Trophoblast cell (in vitro differentiated cells and primary cell): ENCODE data around the gene CEBPE.
A peak's percentile ranks its signal among the peaks of the same experiment; 100 is the strongest.

Source experiments
- DNase-seq, 2 donors: peaks; one replicate each; pipeline ENCODE4 v3.0.0-alpha.2; 2016
- H2AFZ ChIP-seq: 2 replicates; pipeline ENCODE4 v1.6.1; 2013; ENCODE audit warnings: low read length, moderate library complexity, mild to moderate bottlenecking; ENCODE audit not compliant: insufficient read depth, poor library complexity
- H2AK5ac ChIP-seq: 2 replicates; pipeline ENCODE4 v1.6.1; 2013; ENCODE audit warnings: mild to moderate bottlenecking, low read length
- H2BK120ac ChIP-seq: 2 replicates; pipeline ENCODE4 v1.6.1; 2013; ENCODE audit warnings: low read length, mild to moderate bottlenecking, moderate library complexity; ENCODE audit not compliant: insufficient read depth, poor library complexity
- H2BK12ac ChIP-seq: 2 replicates; pipeline ENCODE4 v1.6.1; 2013; ENCODE audit warnings: mild to moderate bottlenecking, low read length, moderate library complexity
- H2BK5ac ChIP-seq: 2 replicates; pipeline ENCODE4 v1.6.1; 2013; ENCODE audit warnings: low read length, low read depth, moderate library complexity, mild to moderate bottlenecking; ENCODE audit not compliant: poor library complexity
- H3K14ac ChIP-seq: 2 replicates; pipeline ENCODE4 v1.6.1; 2013; ENCODE audit warnings: mild to moderate bottlenecking, low read length
- H3K18ac ChIP-seq: 2 replicates; pipeline ENCODE4 v1.6.1; 2013; ENCODE audit warnings: mild to moderate bottlenecking, low read length
- H3K23ac ChIP-seq: 2 replicates; pipeline ENCODE4 v1.6.1; 2013; ENCODE audit warnings: low read length
- H3K27ac ChIP-seq: 2 replicates; pipeline ENCODE4 v1.5.1; 2013; ENCODE audit warnings: low read depth, mild to moderate bottlenecking, inconsistent platforms, low read length, moderate library complexity
- H3K27me3 ChIP-seq: 2 replicates; pipeline ENCODE4 v1.6.1; 2013; ENCODE audit warnings: inconsistent platforms, mild to moderate bottlenecking, low read length, moderate library complexity; ENCODE audit not compliant: insufficient read depth
- H3K36me3 ChIP-seq, 2 experiments: 1 replicate in 1 of 2; 2 replicates in 1 of 2; pipeline ENCODE4 v1.6.1; 2013; ENCODE audit warnings: low read length in 2 of 2, mild to moderate bottlenecking in 2 of 2, moderate library complexity in 1 of 2; ENCODE audit not compliant: insufficient read depth in 2 of 2, control insufficient read depth in 1 of 2
- H3K4ac ChIP-seq: 2 replicates; pipeline ENCODE4 v1.6.1; 2013; ENCODE audit warnings: low read depth, mild to moderate bottlenecking, low read length, moderate library complexity
- H3K4me1 ChIP-seq, 2 experiments: 1 replicate in 1 of 2; 2 replicates in 1 of 2; pipeline ENCODE4 v1.6.1; 2013; ENCODE audit warnings: low read length in 2 of 2, mild to moderate bottlenecking in 2 of 2, moderate library complexity in 1 of 2; ENCODE audit not compliant: insufficient read depth in 2 of 2, control insufficient read depth in 1 of 2
- H3K4me2 ChIP-seq: 2 replicates; pipeline ENCODE4 v1.6.1; 2013; ENCODE audit warnings: inconsistent platforms, mild to moderate bottlenecking, low read length, moderate library complexity
- H3K4me3 ChIP-seq: 2 replicates; pipeline ENCODE4 v1.5.1; 2013; ENCODE audit warnings: mild to moderate bottlenecking, low read depth, low read length, inconsistent platforms
- H3K79me1 ChIP-seq: one replicate; pipeline ENCODE4 v1.6.1; 2013; ENCODE audit warnings: low read length
- H3K79me2 ChIP-seq: 2 replicates; pipeline ENCODE4 v1.6.1; 2013; ENCODE audit warnings: low read length, mild to moderate bottlenecking; ENCODE audit not compliant: control insufficient read depth, insufficient read depth, poor library complexity
- H3K9ac ChIP-seq: 2 replicates; pipeline ENCODE4 v1.6.1; 2013; ENCODE audit warnings: mild to moderate bottlenecking, low read length
- H3K9me3 ChIP-seq: 2 replicates; pipeline ENCODE4 v1.6.1; 2013; ENCODE audit warnings: low read depth, mild to moderate bottlenecking, control low read depth, inconsistent platforms, low read length; ENCODE audit not compliant: insufficient read depth
- H4K12ac ChIP-seq: 2 replicates; pipeline ENCODE4 v1.6.1; 2013; ENCODE audit warnings: low read depth, mild to moderate bottlenecking, low read length, moderate library complexity
- H4K8ac ChIP-seq: 2 replicates; pipeline ENCODE4 v1.6.1; 2013; ENCODE audit warnings: low read depth, mild to moderate bottlenecking, low read length, moderate library complexity
- H4K91ac ChIP-seq: one replicate; pipeline ENCODE4 v1.6.1; 2013; ENCODE audit warnings: low read depth, mild to moderate bottlenecking, low read length, moderate library complexity
- WGBS: extraction: QIAGEN DNeasy Blood & Tissue Kit; methylation state at CpG from one replicate; pipeline ENCODE4 v1.1.7; 2013; ENCODE audit warnings: missing lambda C conversion rate; ENCODE audit not compliant: insufficient read length, insufficient coverage; ENCODE audit errors: extremely low coverage; 5-methylcytosine and 5-hydroxymethylcytosine counted together

The CEBPE gene

DNA sequence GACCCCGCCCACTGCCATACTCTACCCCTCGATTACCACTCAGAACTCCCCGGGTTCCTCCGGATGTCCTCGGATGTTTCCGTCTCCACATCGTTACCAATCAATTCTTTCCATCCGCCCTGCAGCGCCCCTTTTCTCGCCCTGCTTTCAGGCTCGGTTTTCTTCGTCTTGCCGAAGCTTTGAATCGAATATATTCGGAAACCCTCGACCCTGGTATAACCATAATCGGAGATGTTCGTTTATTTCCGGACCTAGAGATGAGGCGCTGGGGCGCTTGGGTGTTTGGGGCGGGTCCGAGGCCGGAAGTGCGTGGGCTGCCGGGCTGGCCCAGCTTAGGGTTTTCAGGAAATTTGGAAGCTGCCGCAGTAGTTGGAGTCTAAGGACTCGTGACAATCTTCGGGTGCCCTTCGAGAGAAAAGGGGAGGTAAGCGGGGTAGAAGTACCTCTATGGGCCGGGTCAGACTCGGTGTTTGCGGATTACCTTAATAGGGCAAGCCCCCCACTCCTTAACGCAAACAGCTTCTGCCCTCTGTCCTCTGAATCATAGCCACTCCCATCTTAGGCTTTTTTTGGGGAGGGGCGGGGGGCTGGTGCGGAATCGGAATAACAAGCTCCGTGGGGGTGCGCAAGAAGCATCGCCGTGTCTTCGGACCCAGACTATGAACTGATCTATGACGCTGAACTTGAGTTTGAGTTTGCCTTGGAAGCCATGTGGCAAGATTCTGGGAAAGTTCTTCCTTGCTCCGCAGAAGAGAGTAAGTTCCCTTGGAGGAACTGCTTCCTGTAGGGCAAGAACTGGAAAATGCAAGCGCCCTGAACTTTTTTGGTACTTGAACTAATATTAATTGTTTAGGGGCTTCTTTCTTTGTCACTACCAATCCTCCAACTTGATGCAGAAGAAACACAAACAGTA is 23.6 kb downstream of the CEBPE start, which contains the start of gene C14orf119:
Gene C14orf119, plus strand, starts transcription at position 310 of the 913 bp plus-strand sequence. CDS start 2,154 bp downstream, outside the sequence.
- Histone ChIP-seq H3K9me3 (no peaks in the 10 kb centered on the region), H4K12ac (peak within 1 kb of the TSS; percentile 98), H3K18ac (peak within 1 kb of the TSS; percentile 100), H3K27ac (peak within 1 kb of the TSS; percentile 99), H3K4ac (peak within 1 kb of the TSS; percentile 99), H4K91ac (peak within 1 kb of the TSS; percentile 97), H3K4me3 (peak within 1 kb of the TSS; percentile 98), H3K4me2 (peak within 1 kb of the TSS; percentile 94), H3K27me3 (no peaks in the 10 kb centered on the region), H4K8ac (peak within 1 kb of the TSS; percentile 99), H3K14ac (peak within 1 kb of the TSS; percentile 99), H3K4me1 (peaks cover 5 to 9% of the 10 kb centered on the region in 2 experiments), H3K79me1 (peaks cover 12% of the 10 kb centered on the region), H3K79me2 (peaks cover 17% of the 10 kb centered on the region), H2BK12ac (no peak within 1 kb of the TSS), H3K9ac (peak within 1 kb of the TSS; percentile 100), H3K36me3 (peaks cover 7 to 19% of the 10 kb centered on the region in 2 experiments), H2AFZ (peak within 1 kb of the TSS; percentile 89), H2BK5ac (peak within 1 kb of the TSS; percentile 98), H2AK5ac (peak within 1 kb of the TSS; percentile 80), H2BK120ac (peak within 1 kb of the TSS; percentile 95), H3K23ac (no peak within 1 kb of the TSS)
- WGBS = no CpG with 5 or more reads among the region's 46 CpGs
- peak; percentile 100 for DNase-seq

DNA sequence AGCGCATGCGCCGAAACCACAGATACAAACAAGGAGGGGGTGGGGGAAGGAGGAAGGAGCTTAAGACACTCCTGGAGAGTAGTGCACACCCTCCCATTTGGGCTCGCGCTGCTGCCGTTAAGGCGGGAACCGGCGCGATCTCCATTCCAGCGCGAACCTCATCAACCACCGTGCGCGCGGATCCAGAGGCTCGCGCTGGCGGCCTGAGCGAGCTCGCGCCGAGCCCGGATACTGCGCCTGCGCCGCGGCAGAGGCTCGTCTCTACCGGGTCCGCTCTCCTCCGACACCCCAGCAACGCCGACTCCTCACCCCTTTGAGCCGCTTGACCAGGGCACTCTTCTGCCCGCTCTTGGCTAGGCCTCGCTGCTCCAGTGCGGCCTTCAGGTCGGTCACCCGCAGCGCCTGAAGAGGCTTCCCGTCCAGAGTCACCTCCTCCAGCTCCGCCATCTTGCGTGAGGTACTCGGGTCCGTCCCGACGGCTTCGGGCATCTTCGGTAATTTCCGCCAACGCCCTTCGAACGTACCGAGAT is 24.3 kb downstream of the CEBPE start, which contains the start of gene ACIN1:
Gene ACIN1, minus strand, starts transcription at position 471 of the 530 bp plus-strand sequence. Its CDS starts 24 bp downstream, at position 447.
- peak within 1 kb of the TSS; percentile 98 for H3K4me3 ChIP-seq
- peak within 1 kb of the TSS; percentile 97 for H4K91ac ChIP-seq
- peaks cover 17% of the 10 kb centered on the region for H3K79me2 ChIP-seq
- peak within 1 kb of the TSS; percentile 99 for H3K4ac ChIP-seq
- WGBS = no CpG with 5 or more reads among the region's 55 CpGs
- H2AFZ ChIP-seq = peak within 1 kb of the TSS; percentile 89
- peak within 1 kb of the TSS; percentile 95 for H2BK120ac ChIP-seq
- peak in 1 of 2 donors; percentile 77 for DNase-seq
- peak within 1 kb of the TSS; percentile 99 for H4K8ac ChIP-seq
- H3K4me2 ChIP-seq = peak within 1 kb of the TSS; percentile 94
- peak within 1 kb of the TSS; percentile 100 for H3K18ac ChIP-seq
- H3K27ac ChIP-seq = peak within 1 kb of the TSS; percentile 99
- H3K23ac ChIP-seq = no peak within 1 kb of the TSS
- H3K27me3 ChIP-seq = no peaks in the 10 kb centered on the region
- H4K12ac ChIP-seq = peak within 1 kb of the TSS; percentile 98
- H3K14ac ChIP-seq = peak within 1 kb of the TSS; percentile 99
- peak within 1 kb of the TSS; percentile 80 for H2AK5ac ChIP-seq
- H3K9ac ChIP-seq = peak within 1 kb of the TSS; percentile 100
- H3K79me1 ChIP-seq = peaks cover 12% of the 10 kb centered on the region
- no peaks in the 10 kb centered on the region for H3K9me3 ChIP-seq
- H3K4me1 ChIP-seq = peaks cover 5 to 9% of the 10 kb centered on the region in 2 experiments
- H3K36me3 ChIP-seq = peaks cover 11 to 25% of the 10 kb centered on the region in 2 experiments
- no peak within 1 kb of the TSS for H2BK12ac ChIP-seq
- H2BK5ac ChIP-seq = peak within 1 kb of the TSS; percentile 98

DNA sequence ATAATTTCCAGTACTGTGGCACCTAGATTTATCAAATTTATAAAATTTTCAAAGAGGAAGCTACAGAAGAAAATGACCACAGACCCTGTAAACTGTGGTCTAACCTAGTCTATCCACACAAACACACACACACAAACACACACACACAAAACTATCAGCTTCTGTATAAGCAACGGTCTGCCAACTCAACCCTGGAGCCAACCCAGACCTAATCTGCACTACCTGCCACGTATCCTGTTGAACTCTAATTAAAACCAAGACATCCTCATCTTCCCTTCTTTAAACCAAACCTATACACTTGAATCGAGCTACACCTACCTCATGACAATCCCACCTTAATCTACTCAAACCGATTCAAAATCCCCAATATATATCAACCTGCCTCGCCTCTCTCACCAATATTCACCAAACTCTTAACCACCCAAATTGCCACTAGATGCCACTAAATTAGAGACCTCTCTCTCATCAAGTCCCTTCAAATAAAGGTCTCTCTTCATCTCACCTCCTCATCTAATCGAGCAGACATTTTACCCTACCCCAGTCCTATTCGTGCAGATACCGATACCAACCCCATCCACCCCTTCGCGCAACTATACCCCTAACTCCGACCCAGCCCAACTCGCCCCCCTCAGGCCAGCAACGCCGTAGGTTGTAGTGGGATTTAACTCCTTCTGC is 24.9 kb downstream of the CEBPE start:
- Histone ChIP-seq H3K27me3 (no peaks in the 10 kb centered on the region), H3K23ac (no peak overlapping the region), H2AK5ac (peak overlapping the region; percentile 15), H4K91ac (no peak overlapping the region), H3K4me2 (peak overlapping the region; percentile 94), H3K4ac (peak overlapping the region; percentile 99), H3K27ac (peak overlapping the region; percentile 99), H3K14ac (peak overlapping the region; percentile 99), H2BK120ac (no peak overlapping the region), H3K4me1 (peaks cover 5 to 9% of the 10 kb centered on the region in 2 experiments), H2BK12ac (no peak overlapping the region), H4K12ac (peak overlapping the region; percentile 98), H3K4me3 (peak overlapping the region; percentile 98), H2AFZ (no peak overlapping the region), H2BK5ac (peak overlapping the region; percentile 98), H3K36me3 (peaks cover 14 to 30% of the 10 kb centered on the region in 2 experiments), H3K18ac (no peak overlapping the region), H4K8ac (peak overlapping the region; percentile 99), H3K79me2 (peaks cover 17% of the 10 kb centered on the region), H3K79me1 (peaks cover 12% of the 10 kb centered on the region), H3K9ac (peak overlapping the region; percentile 100), H3K9me3 (no peaks in the 10 kb centered on the region)
- peak in 1 of 2 donors; percentile 5 for DNase-seq
- 100% methylated on average over 3 of the region's 14 CpGs for WGBS

DNA sequence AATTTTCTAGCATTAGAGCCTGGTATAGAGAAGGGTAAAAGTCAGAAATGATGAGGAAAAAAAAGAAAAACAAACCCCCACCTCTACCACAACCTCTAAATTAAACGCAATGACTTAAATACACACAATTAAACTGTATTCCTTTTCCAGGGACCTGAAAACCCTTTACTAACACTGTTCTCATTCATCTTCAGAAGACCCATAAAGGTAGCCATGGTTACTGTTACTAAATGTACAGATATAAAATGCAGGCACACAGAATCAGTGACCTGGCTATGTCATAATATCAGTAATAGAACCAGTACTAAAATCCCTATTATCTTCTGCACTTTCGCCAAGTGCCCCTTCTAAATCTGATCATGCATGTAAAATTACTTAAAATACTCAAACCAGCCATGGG is 25.5 kb downstream of the CEBPE start:
- Histone ChIP-seq H3K4ac (peak overlapping the region; percentile 98), H3K9me3 (no peaks in the 10 kb centered on the region), H3K9ac (no peak overlapping the region), H3K79me1 (peaks cover 12% of the 10 kb centered on the region), H3K79me2 (peaks cover 17% of the 10 kb centered on the region), H4K8ac (no peak overlapping the region), H4K91ac (no peak overlapping the region), H2BK5ac (no peak overlapping the region), H3K36me3 (peaks cover 17 to 34% of the 10 kb centered on the region in 2 experiments), H3K14ac (no peak overlapping the region), H3K27ac (no peak overlapping the region), H2AK5ac (no peak overlapping the region), H3K27me3 (no peaks in the 10 kb centered on the region), H4K12ac (no peak overlapping the region), H3K4me2 (peak overlapping the region; percentile 94), H3K4me1 (peaks cover 5 to 9% of the 10 kb centered on the region in 2 experiments), H2AFZ (no peak overlapping the region), H2BK120ac (no peak overlapping the region), H3K23ac (no peak overlapping the region), H3K18ac (no peak overlapping the region), H3K4me3 (no peak overlapping the region), H2BK12ac (no peak overlapping the region)
- DNase-seq = no peak
- no CpG with 5 or more reads among the region's 2 CpGs for WGBS
